ENCODE data around the gene PHF21B.

Gene PHF21B

DNA sequence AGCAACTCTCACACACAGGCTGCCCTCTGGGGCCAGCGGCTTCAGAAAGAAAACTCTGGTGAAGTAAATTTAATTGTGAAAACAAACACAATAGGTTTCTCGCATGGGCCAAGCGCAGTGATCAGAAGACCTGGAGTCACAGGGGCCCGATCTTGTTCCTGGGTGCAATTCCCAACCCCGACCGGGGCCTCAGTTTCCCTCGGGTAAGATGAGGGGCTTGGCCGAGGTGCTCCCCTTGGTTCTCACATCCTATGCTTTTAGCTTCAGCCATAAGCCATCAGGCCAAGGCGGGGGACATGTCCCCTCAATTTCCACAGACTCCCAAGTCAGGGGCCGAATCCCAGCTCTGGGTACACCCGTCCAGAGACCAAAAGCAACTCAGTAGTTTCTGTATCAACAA lies 11.5 kb downstream of the PHF21B start:
- Histone ChIP-seq H3K4me2 (ENCODE audit: low read length) (no peak overlapping the region), H3K9ac (ENCODE audit: low read length) (no peak overlapping the region), H3F3A (ENCODE audit: insufficient read depth, low read length) (no peaks in the 10 kb centered on the region), H3K27me3 (ENCODE audit: insufficient read depth, low read length) (no peaks in the 10 kb centered on the region), H3K9me2 (ENCODE audit: low read depth, low read length) (no peaks in the 10 kb centered on the region), H3K4me1 (ENCODE audit: insufficient read depth, low read length, severe bottlenecking) (no peaks in the 10 kb centered on the region), H3K79me2 (ENCODE audit: insufficient read depth, low read length) (no peaks in the 10 kb centered on the region), H3K36me3 (ENCODE audit: insufficient read depth, low read length) (no peaks in the 10 kb centered on the region), H4K20me1 (ENCODE audit: insufficient read depth, low read length) (no peaks in the 10 kb centered on the region), H2AFZ (ENCODE audit: low read length) (no peak overlapping the region), H3K27ac (ENCODE audit: low read depth, low read length, poor library complexity, severe bottlenecking) (no peak overlapping the region), H3K9me3 (ENCODE audit: low read length) (no peaks in the 10 kb centered on the region), H3K4me3 (ENCODE audit: low read depth, low read length, poor library complexity, severe bottlenecking) (no peak overlapping the region)
- no peak for TF ChIP-seq EZH2 (IDR thresholded peaks at IDR 0.05; ENCODE audit: borderline replicate concordance, low read length)
- TF ChIP-seq, protein P1, sequence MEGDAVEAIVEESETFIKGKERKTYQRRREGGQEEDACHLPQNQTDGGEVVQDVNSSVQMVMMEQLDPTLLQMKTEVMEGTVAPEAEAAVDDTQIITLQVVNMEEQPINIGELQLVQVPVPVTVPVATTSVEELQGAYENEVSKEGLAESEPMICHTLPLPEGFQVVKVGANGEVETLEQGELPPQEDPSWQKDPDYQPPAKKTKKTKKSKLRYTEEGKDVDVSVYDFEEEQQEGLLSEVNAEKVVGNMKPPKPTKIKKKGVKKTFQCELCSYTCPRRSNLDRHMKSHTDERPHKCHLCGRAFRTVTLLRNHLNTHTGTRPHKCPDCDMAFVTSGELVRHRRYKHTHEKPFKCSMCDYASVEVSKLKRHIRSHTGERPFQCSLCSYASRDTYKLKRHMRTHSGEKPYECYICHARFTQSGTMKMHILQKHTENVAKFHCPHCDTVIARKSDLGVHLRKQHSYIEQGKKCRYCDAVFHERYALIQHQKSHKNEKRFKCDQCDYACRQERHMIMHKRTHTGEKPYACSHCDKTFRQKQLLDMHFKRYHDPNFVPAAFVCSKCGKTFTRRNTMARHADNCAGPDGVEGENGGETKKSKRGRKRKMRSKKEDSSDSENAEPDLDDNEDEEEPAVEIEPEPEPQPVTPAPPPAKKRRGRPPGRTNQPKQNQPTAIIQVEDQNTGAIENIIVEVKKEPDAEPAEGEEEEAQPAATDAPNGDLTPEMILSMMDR (IDR thresholded peaks at IDR 0.05; ENCODE audit: low read length), result no peak

DNA sequence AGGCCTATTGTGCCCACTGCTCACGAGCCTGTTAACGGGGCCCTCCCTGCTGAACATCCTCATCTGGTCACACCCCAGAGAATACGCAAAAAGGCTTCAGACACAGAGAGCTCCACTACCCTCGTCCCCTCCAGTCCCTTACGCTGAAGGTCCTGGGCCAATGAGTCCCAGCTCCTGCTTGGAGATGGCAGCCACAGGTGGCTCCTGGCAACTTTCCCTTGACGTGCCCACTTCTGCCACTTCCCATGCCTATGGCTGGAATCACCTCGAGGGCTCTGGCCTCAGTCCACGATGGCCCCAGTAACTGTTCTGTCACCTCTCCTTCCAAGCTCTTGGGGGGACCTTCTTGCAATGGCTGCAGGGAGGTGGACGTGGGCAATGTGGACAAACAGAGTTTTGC lies 12.7 kb downstream of the PHF21B start:
- Histone ChIP-seq H3K4me3 (ENCODE audit: low read depth, low read length, poor library complexity, severe bottlenecking) (no peak overlapping the region), H3K9me3 (ENCODE audit: low read length) (no peaks in the 10 kb centered on the region), H3K9ac (ENCODE audit: low read length) (no peak overlapping the region), H3K27me3 (ENCODE audit: insufficient read depth, low read length) (no peaks in the 10 kb centered on the region), H3K4me1 (ENCODE audit: insufficient read depth, low read length, severe bottlenecking) (no peaks in the 10 kb centered on the region), H4K20me1 (ENCODE audit: insufficient read depth, low read length) (no peaks in the 10 kb centered on the region), H3K36me3 (ENCODE audit: insufficient read depth, low read length) (no peaks in the 10 kb centered on the region), H3K27ac (ENCODE audit: low read depth, low read length, poor library complexity, severe bottlenecking) (no peak overlapping the region), H3K9me2 (ENCODE audit: low read depth, low read length) (no peaks in the 10 kb centered on the region), H3F3A (ENCODE audit: insufficient read depth, low read length) (no peaks in the 10 kb centered on the region), H3K4me2 (ENCODE audit: low read length) (no peak overlapping the region), H2AFZ (ENCODE audit: low read length) (no peak overlapping the region), H3K79me2 (ENCODE audit: insufficient read depth, low read length) (no peaks in the 10 kb centered on the region)
- TF ChIP-seq, protein P1 (IDR thresholded peaks at IDR 0.05; ENCODE audit: low read length), result no peak
- no peak for TF ChIP-seq EZH2 (IDR thresholded peaks at IDR 0.05; ENCODE audit: borderline replicate concordance, low read length)

DNA sequence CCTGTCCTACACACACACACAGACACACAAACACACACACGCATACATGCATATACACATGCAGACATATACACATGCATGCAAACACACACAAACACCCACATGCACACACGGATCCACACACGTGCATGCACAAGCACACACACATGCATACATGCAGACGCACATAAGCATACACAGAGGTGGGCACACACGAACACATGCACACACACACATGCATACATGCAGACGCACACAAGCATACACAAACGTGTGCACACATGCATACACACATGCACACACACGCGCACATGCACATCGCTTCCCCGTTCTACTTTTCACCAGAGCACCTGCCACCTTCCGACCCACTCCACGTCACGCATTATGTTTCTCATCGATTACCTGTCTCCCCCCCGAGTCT lies 13.2 kb downstream of the PHF21B start:
- Histone ChIP-seq H2AFZ (ENCODE audit: low read length) (no peak overlapping the region), H3K27ac (ENCODE audit: low read depth, low read length, poor library complexity, severe bottlenecking) (no peak overlapping the region), H3K4me2 (ENCODE audit: low read length) (no peak overlapping the region), H3K9me2 (ENCODE audit: low read depth, low read length) (no peaks in the 10 kb centered on the region), H3K36me3 (ENCODE audit: insufficient read depth, low read length) (no peaks in the 10 kb centered on the region), H3K4me3 (ENCODE audit: low read depth, low read length, poor library complexity, severe bottlenecking) (no peak overlapping the region), H3K9me3 (ENCODE audit: low read length) (no peaks in the 10 kb centered on the region), H3K27me3 (ENCODE audit: insufficient read depth, low read length) (no peaks in the 10 kb centered on the region), H4K20me1 (ENCODE audit: insufficient read depth, low read length) (no peaks in the 10 kb centered on the region), H3K79me2 (ENCODE audit: insufficient read depth, low read length) (no peaks in the 10 kb centered on the region), H3K4me1 (ENCODE audit: insufficient read depth, low read length, severe bottlenecking) (no peaks in the 10 kb centered on the region), H3F3A (ENCODE audit: insufficient read depth, low read length) (no peaks in the 10 kb centered on the region), H3K9ac (ENCODE audit: low read length) (no peak overlapping the region)
- TF ChIP-seq EZH2 (IDR thresholded peaks at IDR 0.05; ENCODE audit: borderline replicate concordance, low read length), result no peak
- TF ChIP-seq, protein P1 (IDR thresholded peaks at IDR 0.05; ENCODE audit: low read length), result no peak
